IMR-90 (cell line): ENCODE measurements around the gene SEC22A. TPM values are rescaled to one million over a fixed set of nuclear protein-coding genes. Genes with fewer than 3 reads are reported as not detected.

Source experiments
- ATAC-seq: fragments of 200-7000 bp; cut with Tn5 transposase; 2 replicates; pipeline ENCODE4 v1.9.1; 2020; ENCODE audit warnings: low read depth, mild to moderate bottlenecking, moderate library complexity
- BruUV-seq: library from RNA; stranded (reverse); fragments of 400-500 nt; replicated peaks from 2 replicates; lab custom pipeline; 2021; lab: Mats Ljungman, UMichigan
- CTCF ChIA-PET: fragments of 300-600 bp; formaldehyde crosslinking; extraction: SDS; loops from one replicate; lab custom pipeline; 2021; ENCODE audit warnings: antibody characterized with exemption; lab: Yijun Ruan, JAX
- POLR2A ChIA-PET: fragments of 300-600 bp; sonication (Branson Sonifier 250); formaldehyde crosslinking; loops from one replicate; lab custom pipeline; 2022; ENCODE audit warnings: antibody characterized with exemption; ENCODE audit not compliant: unreplicated experiment; lab: Charles Lee
- DNase-seq: peaks from one replicate; pipeline ENCODE4 v3.0.0; 2013
- H2AFZ ChIP-seq: replicated peaks from 2 replicates; pipeline ENCODE3; 2013; ENCODE audit warnings: low read length, mild to moderate bottlenecking; ENCODE audit not compliant: poor library complexity
- H2AK5ac ChIP-seq: 2 replicates; pipeline ENCODE4 v1.6.1; 2013; ENCODE audit warnings: low read depth, low read length, inconsistent platforms
- H2AK9ac ChIP-seq: replicated peaks from 2 replicates; pipeline ENCODE3; 2013; ENCODE audit warnings: mild to moderate bottlenecking, low read depth, low read length, moderate library complexity; ENCODE audit not compliant: poor library complexity
- H2BK120ac ChIP-seq: 2 replicates; pipeline ENCODE4 v1.6.1; 2013; ENCODE audit warnings: low read depth, low read length, inconsistent platforms
- H2BK15ac ChIP-seq: 3 replicates; pipeline ENCODE4 v1.6.1; 2013; ENCODE audit warnings: low read depth, low read length, inconsistent platforms
- H2BK20ac ChIP-seq: 2 replicates; pipeline ENCODE4 v1.6.1; 2013; ENCODE audit warnings: low read depth, mild to moderate bottlenecking, inconsistent platforms, low read length, moderate library complexity
- H2BK5ac ChIP-seq: 2 replicates; pipeline ENCODE4 v1.6.1; 2013; ENCODE audit warnings: mild to moderate bottlenecking, low read depth, low read length, inconsistent platforms; ENCODE audit not compliant: poor library complexity, severe bottlenecking
- H3K14ac ChIP-seq: replicated peaks from 2 replicates; pipeline ENCODE4 v1.6.1; 2013; ENCODE audit warnings: low read depth, low read length, inconsistent platforms
- H3K18ac ChIP-seq: 2 replicates; pipeline ENCODE4 v1.6.1; 2013; ENCODE audit warnings: low read depth, low read length, control low read depth
- H3K23ac ChIP-seq: 2 replicates; pipeline ENCODE4 v1.6.1; 2013; ENCODE audit warnings: low read depth, low read length, inconsistent platforms
- H3K27ac ChIP-seq: 2 replicates; pipeline ENCODE4 v1.5.1; 2013; ENCODE audit warnings: mild to moderate bottlenecking, control low read depth, low read length; ENCODE audit not compliant: insufficient read depth
- H3K27me3 ChIP-seq: 2 replicates; pipeline ENCODE4 v1.6.1; 2013; ENCODE audit warnings: low read length; ENCODE audit not compliant: control insufficient read depth, insufficient read depth
- H3K36me3 ChIP-seq: 2 replicates; pipeline ENCODE4 v1.6.1; 2013; ENCODE audit warnings: low read length, mixed read lengths; ENCODE audit not compliant: control insufficient read depth, insufficient read depth
- H3K4ac ChIP-seq: 2 replicates; pipeline ENCODE4 v1.6.1; 2013; ENCODE audit warnings: low read depth, low read length, inconsistent platforms
- H3K4me1 ChIP-seq: 2 replicates; pipeline ENCODE4 v1.6.1; 2013; ENCODE audit warnings: low read length, mixed read lengths; ENCODE audit not compliant: control insufficient read depth, insufficient read depth
- H3K4me2 ChIP-seq: 2 replicates; pipeline ENCODE4 v1.6.1; 2013; ENCODE audit warnings: low read depth, mild to moderate bottlenecking, control low read depth, low read length, moderate library complexity
- H3K4me3 ChIP-seq: 2 replicates; pipeline ENCODE4 v1.5.1; 2013; ENCODE audit warnings: low read depth, mild to moderate bottlenecking, control low read depth, low read length, moderate library complexity; ENCODE audit not compliant: insufficient read depth
- H3K56ac ChIP-seq: 2 replicates; pipeline ENCODE4 v1.6.1; 2013; ENCODE audit warnings: low read length, inconsistent platforms; ENCODE audit not compliant: insufficient read depth; ENCODE audit errors: extremely low read depth
- H3K79me1 ChIP-seq, 2 experiments: 2 replicates each; pipeline ENCODE4 v1.6.1; 2013; ENCODE audit warnings: low read length in 2 of 2, inconsistent platforms in 1 of 2, low read depth in 1 of 2
- H3K9ac ChIP-seq: 2 replicates; pipeline ENCODE4 v1.6.1; 2013; ENCODE audit warnings: low read depth, low read length, control low read depth
- H3K9me1 ChIP-seq: 2 replicates; pipeline ENCODE4 v1.6.1; 2013; ENCODE audit warnings: low read length, inconsistent platforms; ENCODE audit not compliant: insufficient read depth
- H3K9me3 ChIP-seq: 2 replicates; pipeline ENCODE4 v1.6.1; 2013; ENCODE audit warnings: low read length; ENCODE audit not compliant: control insufficient read depth, insufficient read depth
- H4K20me1 ChIP-seq: 2 replicates; pipeline ENCODE4 v1.6.1; 2013; ENCODE audit warnings: low read length, inconsistent platforms; ENCODE audit not compliant: insufficient read depth
- H4K5ac ChIP-seq: 2 replicates; pipeline ENCODE4 v1.6.1; 2013; ENCODE audit warnings: mild to moderate bottlenecking, low read depth, low read length, control low read depth
- H4K8ac ChIP-seq, 2 experiments: 2 replicates each; pipeline ENCODE4 v1.6.1; 2013; ENCODE audit warnings: low read depth in 2 of 2, low read length in 2 of 2, control low read depth in 1 of 2, inconsistent platforms in 1 of 2
- H4K91ac ChIP-seq: 2 replicates; pipeline ENCODE4 v1.6.1; 2013; ENCODE audit warnings: low read depth, low read length, inconsistent platforms; ENCODE audit not compliant: insufficient read depth
- CEBPB ChIP-seq: IDR thresholded peaks from 2 replicates; pipeline ENCODE4 v1.6.1; 2012; ENCODE audit warnings: low read depth, low read length, improper control_type of control experiment
- CHD1 ChIP-seq: IDR thresholded peaks from 2 replicates; pipeline ENCODE4 v1.6.1; 2012; ENCODE audit warnings: low read depth, low read length, improper control_type of control experiment
- ELK1 ChIP-seq: fragments of 150-350 bp; IDR thresholded peaks from 2 replicates; pipeline ENCODE4 v1.6.1; 2016; ENCODE audit warnings: low read depth, mild to moderate bottlenecking, low read length, moderate library complexity, borderline replicate concordance
- RCOR1 ChIP-seq: IDR thresholded peaks from 2 replicates; pipeline ENCODE4 v1.6.1; 2012; ENCODE audit warnings: mild to moderate bottlenecking, low read length, improper control_type of control experiment; ENCODE audit not compliant: insufficient replicate concordance
- SMC3 ChIP-seq: fragments of 150-350 bp; IDR thresholded peaks from 2 replicates; pipeline ENCODE4 v1.6.1; 2016; ENCODE audit warnings: low read depth, mild to moderate bottlenecking, antibody characterized with exemption, low read length, moderate library complexity
- WGBS, 2 experiments: methylation state at CpG; one replicate each; pipeline versions ENCODE4 v1.1.5 to v1.1.7; 2013; ENCODE audit warnings: missing lambda C conversion rate in 2 of 2; ENCODE audit not compliant: insufficient read length in 1 of 2; ENCODE audit errors: extremely low coverage in 2 of 2; 5-methylcytosine and 5-hydroxymethylcytosine counted together
- dilution Hi-C: fragments of 300-500 bp; cut with HindIII; formaldehyde crosslinking; loops from one replicate; pipeline ENCODE4 v1.14.3; 2018; ENCODE audit warnings: low sequenced_read_pairs; ENCODE audit not compliant: unreplicated experiment
- in situ Hi-C: fragments of 300-500 bp; cut with MboI; formaldehyde crosslinking; loops from 3 replicates; pipeline ENCODE4 v1.14.3; 2019; ENCODE audit warnings: low sequenced_read_pairs, inconsistent platforms, mixed read lengths
- intact Hi-C: fragments of 100-400 bp; cut with micrococcal nuclease; formaldehyde crosslinking; loops from 2 replicates; pipeline ENCODE4 v1.10.0; 2022
- polyA plus RNA-seq, 3 experiments: library from polyadenylated mRNA; depleted of rRNA; stranded (reverse); fragments of >200 nt; gene quantifications; 2 replicates each; pipeline ENCODE4 v1.2.3, GENCODE V29; 2012; ENCODE audit warnings: low replicate concordance in 1 of 3
- total RNA-seq: library from RNA; depleted of rRNA; stranded (reverse); fragments of >200 nt; gene quantifications from 2 replicates; pipeline ENCODE4 v1.2.3, GENCODE V29; 2012

The SEC22A gene
- total and polyA plus RNA-seq, 2 of the 4 experiments (the other 2 are of a cell fraction) = 17.5 to 36.0 TPM

DNA sequence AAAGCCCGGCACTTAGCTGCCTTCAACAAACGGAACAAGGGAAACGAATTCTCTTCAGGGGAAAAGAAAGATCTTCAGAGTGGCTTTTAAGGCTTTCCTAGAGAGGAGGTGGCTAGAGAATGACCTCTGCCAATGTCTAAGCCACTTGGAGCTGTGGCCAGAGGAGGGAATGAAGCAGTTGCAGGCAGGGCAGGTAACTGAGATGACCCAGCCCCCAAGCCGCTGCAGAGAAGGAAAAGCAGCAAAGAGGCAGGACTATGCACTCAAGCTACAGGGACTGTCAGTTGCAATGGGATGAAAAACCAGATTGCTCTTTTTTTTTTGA is 113.5 kb downstream of the SEC22A start:
- Histone ChIP-seq H3K79me1 (no peaks in the 10 kb centered on the region), H2AFZ (no peak overlapping the region), H3K56ac (no peak overlapping the region), H3K9me3 (no peaks in the 10 kb centered on the region), H3K27me3 (peaks cover 59% of the 10 kb centered on the region), H3K27ac (no peak overlapping the region), H2AK9ac (no peak overlapping the region), H3K36me3 (no peaks in the 10 kb centered on the region), H3K4me2 (no peak overlapping the region), H3K9ac (no peak overlapping the region), H3K9me1 (no peaks in the 10 kb centered on the region), H4K8ac (no peak overlapping the region), H2BK20ac (no peak overlapping the region), H2BK120ac (no peak overlapping the region), H2AK5ac (no peak overlapping the region), H3K14ac (no peak overlapping the region), H3K18ac (no peak overlapping the region), H3K23ac (no peak overlapping the region), H4K20me1 (no peaks in the 10 kb centered on the region), H2BK5ac (no peak overlapping the region), H2BK15ac (no peak overlapping the region), H4K5ac (no peak overlapping the region), H3K4ac (no peak overlapping the region), H3K4me3 (no peak overlapping the region), H3K4me1 (no peaks in the 10 kb centered on the region; the same call in 1 of the 2 replicates), H4K91ac (no peak overlapping the region)
- in situ Hi-C loops = no loop called here
- dilution Hi-C loops = no loop called here
- CTCF ChIA-PET = no interaction called here
- WGBS, 2 experiments = no CpG with 5 or more reads among the region's 4 CpGs
- intact Hi-C loops = no loop called here
- DNase-seq = no peak
- POLR2A ChIA-PET = no interaction called here
- no peak for TF ChIP-seq RCOR1
- TF ChIP-seq SMC3 = no peak
- TF ChIP-seq CHD1 = no peak
- TF ChIP-seq CEBPB = no peak
- no peak for TF ChIP-seq ELK1
- no TSS peak for BruUV-seq
- ATAC-seq = no peak
